Cardiac fibroblast (primary cell): ENCODE measurements around the gene MACROH2A1.

ENCODE experiments used
- DNase-seq, 2 donors: peaks; one replicate each; pipeline versions ENCODE4 v3.0.0 to v3.0.0-alpha.2; 2010; ENCODE audit warnings: low read depth in 2 of 2
- H3K4me3 ChIP-seq, 2 donors: replicated peaks in 1 of 2; 1 replicate in 1 of 2; 2 replicates in 1 of 2; pipeline ENCODE4 v1.5.1; 2011; ENCODE audit warnings: low read depth in 2 of 2, low read length in 2 of 2, mild to moderate bottlenecking in 2 of 2, moderate library complexity in 1 of 2
- TF ChIP-seq, protein P1 (sequence below): IDR thresholded peaks from one replicate; pipeline ENCODE4 v1.5.1; 2011; ENCODE audit warnings: low read depth, mild to moderate bottlenecking, low read length, inconsistent platforms

Gene MACROH2A1

DNA sequence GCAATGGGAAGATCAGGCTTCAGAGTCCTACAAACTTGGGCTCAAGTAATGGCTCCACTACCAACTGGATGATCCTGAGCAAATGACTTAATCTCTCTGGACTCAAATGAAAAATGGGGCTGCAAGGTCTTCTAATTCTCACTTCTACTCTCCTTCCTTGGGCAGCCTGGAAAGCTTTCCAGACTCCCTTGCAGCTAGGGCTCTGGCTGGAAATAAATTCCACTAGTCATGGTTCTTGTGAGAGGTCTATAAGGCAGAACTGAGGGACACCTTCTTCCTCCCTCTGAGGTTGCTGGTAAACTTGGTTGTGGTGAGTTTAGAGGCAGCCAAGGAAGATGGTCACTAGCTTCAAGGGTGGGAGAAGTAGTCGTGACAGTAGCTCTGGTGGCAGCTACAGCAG lies 29.6 kb upstream of the MACROH2A1 start:
- H3K4me3 ChIP-seq = no peak overlapping the region
- TF ChIP-seq, protein P1, sequence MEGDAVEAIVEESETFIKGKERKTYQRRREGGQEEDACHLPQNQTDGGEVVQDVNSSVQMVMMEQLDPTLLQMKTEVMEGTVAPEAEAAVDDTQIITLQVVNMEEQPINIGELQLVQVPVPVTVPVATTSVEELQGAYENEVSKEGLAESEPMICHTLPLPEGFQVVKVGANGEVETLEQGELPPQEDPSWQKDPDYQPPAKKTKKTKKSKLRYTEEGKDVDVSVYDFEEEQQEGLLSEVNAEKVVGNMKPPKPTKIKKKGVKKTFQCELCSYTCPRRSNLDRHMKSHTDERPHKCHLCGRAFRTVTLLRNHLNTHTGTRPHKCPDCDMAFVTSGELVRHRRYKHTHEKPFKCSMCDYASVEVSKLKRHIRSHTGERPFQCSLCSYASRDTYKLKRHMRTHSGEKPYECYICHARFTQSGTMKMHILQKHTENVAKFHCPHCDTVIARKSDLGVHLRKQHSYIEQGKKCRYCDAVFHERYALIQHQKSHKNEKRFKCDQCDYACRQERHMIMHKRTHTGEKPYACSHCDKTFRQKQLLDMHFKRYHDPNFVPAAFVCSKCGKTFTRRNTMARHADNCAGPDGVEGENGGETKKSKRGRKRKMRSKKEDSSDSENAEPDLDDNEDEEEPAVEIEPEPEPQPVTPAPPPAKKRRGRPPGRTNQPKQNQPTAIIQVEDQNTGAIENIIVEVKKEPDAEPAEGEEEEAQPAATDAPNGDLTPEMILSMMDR = no peak
- DNase-seq = no peak

DNA sequence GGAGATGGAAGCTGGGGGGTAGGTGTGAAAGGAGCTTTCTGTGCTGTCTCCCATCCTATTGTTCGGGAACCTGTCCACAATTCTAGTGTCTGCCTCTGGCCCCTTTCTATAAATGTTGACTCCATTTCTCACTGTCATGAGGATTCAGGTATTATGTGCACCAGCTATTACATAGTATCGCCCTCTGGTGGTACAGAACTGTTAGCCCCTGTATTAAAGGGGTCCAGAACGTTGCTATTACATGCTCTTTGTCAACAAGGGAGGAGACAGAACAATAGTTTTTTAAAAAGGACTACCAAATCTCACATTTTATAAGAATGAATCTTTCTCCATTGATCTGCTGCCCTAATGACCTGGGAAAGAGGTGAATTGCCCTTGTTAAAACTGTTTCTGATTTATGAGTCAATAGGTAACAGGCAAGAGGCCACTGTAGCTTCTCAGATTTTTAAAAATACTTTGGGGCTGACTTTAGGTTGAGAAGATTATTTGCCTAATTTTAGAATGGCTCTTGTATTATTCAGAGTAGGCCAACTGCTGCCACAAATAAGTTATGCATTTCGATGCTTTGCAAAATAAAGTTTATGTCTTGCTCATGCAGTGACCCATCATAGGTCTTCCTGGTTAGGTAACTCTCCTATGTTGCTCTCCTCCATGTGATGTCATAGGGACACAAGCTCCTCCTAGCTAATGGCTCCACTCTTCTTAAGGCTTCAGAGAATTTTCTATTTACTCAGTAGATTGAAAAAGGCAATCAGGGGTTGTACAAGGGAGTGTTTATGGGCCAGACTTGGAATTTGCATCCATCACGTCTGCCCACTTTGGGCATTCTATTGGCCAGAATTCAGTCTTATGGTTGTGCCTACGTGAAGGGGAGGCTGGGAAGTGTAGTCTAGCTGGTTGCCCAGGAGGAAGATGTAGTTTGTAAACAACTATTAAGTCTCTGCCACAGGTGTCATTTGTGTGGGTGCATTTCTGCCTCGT lies 27.4 kb upstream of the MACROH2A1 start:
- peak; percentile 67 to 70 for DNase-seq
- TF ChIP-seq, protein P1 = peak; percentile 80
- H3K4me3 ChIP-seq = no peak overlapping the region

DNA sequence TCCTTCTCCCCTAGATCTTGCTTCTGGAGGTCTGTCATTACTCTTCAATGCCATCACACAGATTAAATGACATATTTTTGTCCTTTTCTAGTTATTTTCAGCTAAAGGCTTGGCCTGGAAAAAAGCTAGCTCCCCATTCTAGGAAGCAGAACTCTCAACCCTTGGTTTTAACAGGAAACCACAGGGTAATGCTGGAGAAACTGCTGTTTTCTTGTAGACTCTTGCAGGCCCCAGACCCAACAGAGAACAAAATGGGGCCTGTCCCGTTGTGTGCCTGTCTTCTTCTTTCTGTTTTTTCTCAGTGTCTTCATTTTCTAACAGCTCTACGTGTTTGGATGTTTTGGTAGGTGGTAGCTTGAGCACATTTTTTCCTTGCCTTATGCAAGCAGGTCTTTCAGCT lies 26.6 kb upstream of the MACROH2A1 start:
- H3K4me3 ChIP-seq = no peak overlapping the region
- TF ChIP-seq, protein P1 = no peak
- no peak for DNase-seq

DNA sequence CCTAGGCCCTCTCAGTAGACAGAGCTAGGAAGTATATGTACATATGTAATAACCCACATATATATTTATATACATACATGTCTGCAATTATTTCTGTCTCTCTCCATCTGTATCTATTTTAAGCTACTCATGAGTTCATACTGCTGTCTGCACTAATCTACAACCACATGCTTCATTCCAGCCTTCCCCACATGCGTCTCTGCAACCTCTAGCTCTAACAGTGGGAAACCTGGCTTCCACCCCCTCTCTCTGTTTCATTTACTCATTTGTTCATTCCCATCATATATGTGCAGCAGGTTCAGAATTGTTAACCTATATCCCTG lies 24.8 kb upstream of the MACROH2A1 start:
- DNase-seq = no peak
- TF ChIP-seq, protein P1 = no peak
- no peak overlapping the region for H3K4me3 ChIP-seq

DNA sequence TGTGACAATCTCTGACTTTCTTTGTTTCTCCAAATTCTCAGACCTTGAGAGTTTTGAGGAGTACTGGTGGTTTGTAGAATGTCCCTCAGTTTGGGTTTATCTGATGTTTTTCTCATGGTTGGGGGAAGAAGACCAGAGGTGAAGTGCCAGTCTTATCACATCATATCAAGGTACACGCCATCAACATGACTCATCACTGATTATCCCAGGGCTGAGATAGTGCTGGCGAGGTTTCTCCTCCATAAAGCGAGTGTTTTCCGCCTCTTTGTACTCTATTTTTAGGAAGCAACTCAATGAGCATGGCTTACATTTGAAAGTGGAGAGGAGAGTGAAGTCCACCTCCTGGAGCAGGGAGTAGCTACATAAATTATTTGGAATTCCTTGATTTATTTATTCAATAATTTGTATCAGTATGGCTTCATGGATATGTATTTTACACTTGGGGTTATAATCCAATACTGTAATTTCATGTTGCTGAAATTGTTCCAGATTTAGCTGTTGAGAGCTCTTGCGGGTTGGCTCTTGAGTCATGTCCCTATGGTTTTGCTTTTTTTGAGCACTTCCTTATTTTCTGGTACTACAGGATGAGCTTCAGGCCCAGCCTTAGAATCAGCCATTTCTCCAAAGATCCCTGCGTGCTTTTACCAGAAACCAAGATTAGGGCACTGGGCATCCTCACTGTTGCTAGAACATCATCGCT lies 24.3 kb upstream of the MACROH2A1 start:
- TF ChIP-seq, protein P1 = no peak
- H3K4me3 ChIP-seq = no peak overlapping the region
- DNase-seq = peak in 1 of 2 donors; percentile 20

DNA sequence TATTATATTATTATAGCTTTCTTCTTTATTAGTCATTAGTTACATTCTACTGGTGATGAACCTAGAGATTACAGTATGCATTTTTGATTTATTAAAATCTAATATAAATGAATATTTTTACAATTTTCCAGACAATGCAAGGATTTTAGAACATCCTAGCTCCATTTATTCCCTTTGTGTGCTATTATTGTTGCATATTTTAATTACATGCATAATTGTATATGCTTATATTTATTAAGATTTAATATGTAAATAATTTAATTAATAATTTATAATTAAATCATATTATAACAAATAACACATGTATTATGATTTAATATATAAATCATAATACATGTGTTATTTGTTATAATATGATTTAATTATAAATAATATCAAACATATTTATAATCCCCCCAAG lies 23.4 kb upstream of the MACROH2A1 start:
- no peak for DNase-seq
- TF ChIP-seq, protein P1 = no peak
- H3K4me3 ChIP-seq = no peak overlapping the region
